Measurements from ENCODE around the gene KDM2A. TPM values are rescaled to one million over a fixed set of nuclear protein-coding genes. Genes with fewer than 3 reads are reported as not detected.

The KDM2A gene
- total RNA-seq, 1 experiment from 2014 or later: 122 TPM

GRCh38 chr11:67248653-67249052 lies 129.6 kb downstream of the KDM2A start:
- H3K27me3 Mint-ChIP-seq (ENCODE audit: insufficient read depth, unreplicated experiment): no peaks in the 10 kb centered on the region
- Histone ChIP-seq H3K4me1 (peaks cover 26% of the 10 kb centered on the region), H3K4me3 (ENCODE audit: low read depth, low read length) (no peak overlapping the region), H3K27me3 (replicated peaks; ENCODE audit: control insufficient read depth, insufficient read depth, low read length) (no peaks in the 10 kb centered on the region), H3K36me3 (ENCODE audit: control insufficient read depth, insufficient read depth, low read length) (peaks cover 33% of the 10 kb centered on the region), H3K9me3 (no peaks in the 10 kb centered on the region)
- H3K36me3 Mint-ChIP-seq (ENCODE audit: insufficient read depth, unreplicated experiment): peaks cover 100% of the 10 kb centered on the region
- peak overlapping the region; percentile 85 for H3K27ac Mint-ChIP-seq (ENCODE audit: unreplicated experiment)
- TF ChIP-seq CTCF (IDR thresholded peaks at IDR 0.05; ENCODE audit: insufficient read depth in 1 of 2, low read depth in 1 of 2, low read length in 1 of 2, severe bottlenecking in 1 of 2, unreplicated experiment in 1 of 2): no peak
- no peaks in the 10 kb centered on the region for H3K9me3 Mint-ChIP-seq (ENCODE audit: unreplicated experiment)
- ChIA-PET POLR2A (interaction anchor here (0.5 to 3.3 kb wide), 3 partner anchors 9 to 1552 kb away, joined by 3 to 49 read pairs (median 12); no protein-coding TSS in a partner anchor), CTCF (interaction anchor here (0.6 to 1.3 kb wide), 5 partner anchors 9 to 130 kb away, joined by 3 to 8 read pairs (median 4); partner anchors contain the start of genes KDM2A and SSH3)
- peaks cover 44% of the 10 kb centered on the region for H3K4me1 Mint-ChIP-seq (ENCODE audit: low read depth, unreplicated experiment)
- H3K4me3 Mint-ChIP-seq (ENCODE audit: unreplicated experiment): peak overlapping the region; percentile 52
- BruUV-seq (replicated peaks): no TSS peak
- peak; percentile 92 to 95 for DNase-seq
- intact Hi-C loops (cut with micrococcal nuclease; ENCODE audit: unreplicated experiment): loop anchor here (1.0 to 10.0 kb wide), 4 partner anchors 8 to 336 kb away; partner anchors contain the start of genes GSTP1 and KDM2A

- ChIA-PET POLR2A (interaction anchor here (3.3 kb wide), 1 partner anchor 11 kb away, joined by 49 read pairs; no protein-coding TSS in a partner anchor), CTCF (interaction anchor here (0.8 to 1.7 kb wide), 2 partner anchors 10 to 11 kb away, joined by 3 to 4 read pairs; no protein-coding TSS in a partner anchor)
- Mint-ChIP-seq H3K4me1 (ENCODE audit: low read depth, unreplicated experiment) (peaks cover 42% of the 10 kb centered on the region), H3K27me3 (ENCODE audit: insufficient read depth, unreplicated experiment) (no peaks in the 10 kb centered on the region), H3K36me3 (ENCODE audit: insufficient read depth, unreplicated experiment) (peaks cover 100% of the 10 kb centered on the region), H3K4me3 (ENCODE audit: unreplicated experiment) (no peak overlapping the region), H3K9me3 (ENCODE audit: unreplicated experiment) (no peaks in the 10 kb centered on the region), H3K27ac (ENCODE audit: unreplicated experiment) (peak overlapping the region; percentile 28)
- Histone ChIP-seq H3K9me3 (no peaks in the 10 kb centered on the region), H3K27me3 (replicated peaks; ENCODE audit: control insufficient read depth, insufficient read depth, low read length) (no peaks in the 10 kb centered on the region), H3K4me1 (peaks cover 26% of the 10 kb centered on the region), H3K36me3 (ENCODE audit: control insufficient read depth, insufficient read depth, low read length) (peaks cover 40% of the 10 kb centered on the region), H3K4me3 (ENCODE audit: low read depth, low read length) (no peak overlapping the region)
- TF ChIP-seq CTCF (IDR thresholded peaks at IDR 0.05; ENCODE audit: insufficient read depth in 1 of 2, low read depth in 1 of 2, low read length in 1 of 2, severe bottlenecking in 1 of 2, unreplicated experiment in 1 of 2): no peak
- BruUV-seq (replicated peaks): no TSS peak
- intact Hi-C loops (cut with micrococcal nuclease; ENCODE audit: unreplicated experiment): no loop called here
- DNase-seq: no peak
Observed at GRCh38 chr11:67250059-67251043, 131.3 kb downstream of the KDM2A start.

- no peak for TF ChIP-seq CTCF (IDR thresholded peaks at IDR 0.05; ENCODE audit: insufficient read depth in 1 of 2, low read depth in 1 of 2, low read length in 1 of 2, severe bottlenecking in 1 of 2, unreplicated experiment in 1 of 2)
- Histone ChIP-seq H3K4me1 (peaks cover 26% of the 10 kb centered on the region), H3K27me3 (replicated peaks; ENCODE audit: control insufficient read depth, insufficient read depth, low read length) (no peaks in the 10 kb centered on the region), H3K4me3 (ENCODE audit: low read depth, low read length) (no peak overlapping the region), H3K36me3 (ENCODE audit: control insufficient read depth, insufficient read depth, low read length) (peaks cover 40% of the 10 kb centered on the region), H3K9me3 (no peaks in the 10 kb centered on the region)
- ChIA-PET POLR2A (interaction anchor here (0.9 kb wide), 1 partner anchor 11 kb away, joined by 3 read pairs; no protein-coding TSS in a partner anchor), CTCF (interaction anchor here (1.7 kb wide), 1 partner anchor 10 kb away, joined by 4 read pairs; no protein-coding TSS in a partner anchor)
- Mint-ChIP-seq H3K27me3 (ENCODE audit: insufficient read depth, unreplicated experiment) (no peaks in the 10 kb centered on the region), H3K9me3 (ENCODE audit: unreplicated experiment) (no peaks in the 10 kb centered on the region), H3K27ac (ENCODE audit: unreplicated experiment) (no peak overlapping the region), H3K4me3 (ENCODE audit: unreplicated experiment) (no peak overlapping the region), H3K36me3 (ENCODE audit: insufficient read depth, unreplicated experiment) (peaks cover 100% of the 10 kb centered on the region), H3K4me1 (ENCODE audit: low read depth, unreplicated experiment) (peaks cover 27% of the 10 kb centered on the region)
- no TSS peak for BruUV-seq (replicated peaks)
- intact Hi-C loops (cut with micrococcal nuclease; ENCODE audit: unreplicated experiment): no loop called here
- no peak for DNase-seq
Observed at GRCh38 chr11:67251841-67252240, 132.8 kb downstream of the KDM2A start.
